ENCODE results near the gene AP3S1.

Gene AP3S1

DNA sequence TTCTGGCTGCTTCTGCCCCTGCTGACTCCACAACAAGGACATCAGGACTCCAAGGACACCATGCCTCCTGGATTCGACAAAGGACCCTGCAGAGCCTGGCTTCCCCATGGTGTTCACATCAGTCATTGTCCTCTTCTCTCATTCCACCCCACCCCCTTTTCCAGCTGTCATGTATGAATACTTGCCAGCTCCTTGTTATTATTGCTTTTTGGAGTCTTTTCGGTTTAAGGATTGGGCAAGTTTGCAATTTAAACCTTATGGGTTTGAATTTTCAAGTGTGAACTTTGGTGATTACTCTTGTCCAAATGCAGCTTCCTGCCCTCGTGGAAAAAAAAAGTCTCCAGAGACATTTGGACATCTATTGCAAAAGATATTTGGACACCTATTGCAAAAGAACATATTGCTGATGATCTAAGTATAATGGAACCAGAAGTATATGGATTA lies 106.4 kb downstream of the AP3S1 start (continued):
- TF ChIP-seq HOXD13 (CRISPR knock-in tag; IDR thresholded peaks at IDR 0.05; ENCODE audit: borderline replicate concordance): no peak
- TF ChIP-seq ZNF585B (tag by site-specific recombination; IDR thresholded peaks at IDR 0.05): no peak

DNA sequence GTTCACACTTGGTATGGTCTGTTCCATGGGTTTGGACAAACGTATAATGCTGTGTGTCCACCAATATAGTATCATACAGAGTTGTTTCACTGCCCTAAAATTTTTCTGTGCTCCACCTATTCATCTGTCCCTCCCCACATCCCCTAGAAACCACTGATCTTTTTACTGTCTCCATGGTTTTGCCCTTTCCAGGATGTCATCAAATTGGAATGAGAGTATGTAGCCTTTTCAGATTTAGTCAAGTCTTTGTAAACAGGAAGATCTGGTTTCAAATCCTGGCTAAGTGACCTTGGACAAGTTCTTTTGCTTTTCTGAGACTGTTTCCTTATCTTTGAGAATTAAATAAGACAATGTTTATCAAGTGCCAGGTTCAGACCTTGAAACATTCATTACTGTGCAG lies 107.4 kb downstream of the AP3S1 start:
- ChIA-PET CTCF (no interaction called here), POLR2A (no interaction called here)
- H3K4me3 ChIP-seq (ENCODE audit: low read depth, low read length): no peak overlapping the region
- H3K4me1 ChIP-seq (ENCODE audit: control insufficient read depth, insufficient read depth, low read length): no peaks in the 10 kb centered on the region
- H3K27ac ChIP-seq (ENCODE audit: extremely low read depth, low read depth, low read length): no peak overlapping the region
- H3K9me3 ChIP-seq (ENCODE audit: control insufficient read depth, insufficient read depth, low read depth, low read length): no peaks in the 10 kb centered on the region
- no peaks in the 10 kb centered on the region for H3K36me3 ChIP-seq (ENCODE audit: control insufficient read depth in 2 of 2, insufficient read depth in 1 of 2, low read length in 2 of 2)
- TF ChIP-seq, protein P1, sequence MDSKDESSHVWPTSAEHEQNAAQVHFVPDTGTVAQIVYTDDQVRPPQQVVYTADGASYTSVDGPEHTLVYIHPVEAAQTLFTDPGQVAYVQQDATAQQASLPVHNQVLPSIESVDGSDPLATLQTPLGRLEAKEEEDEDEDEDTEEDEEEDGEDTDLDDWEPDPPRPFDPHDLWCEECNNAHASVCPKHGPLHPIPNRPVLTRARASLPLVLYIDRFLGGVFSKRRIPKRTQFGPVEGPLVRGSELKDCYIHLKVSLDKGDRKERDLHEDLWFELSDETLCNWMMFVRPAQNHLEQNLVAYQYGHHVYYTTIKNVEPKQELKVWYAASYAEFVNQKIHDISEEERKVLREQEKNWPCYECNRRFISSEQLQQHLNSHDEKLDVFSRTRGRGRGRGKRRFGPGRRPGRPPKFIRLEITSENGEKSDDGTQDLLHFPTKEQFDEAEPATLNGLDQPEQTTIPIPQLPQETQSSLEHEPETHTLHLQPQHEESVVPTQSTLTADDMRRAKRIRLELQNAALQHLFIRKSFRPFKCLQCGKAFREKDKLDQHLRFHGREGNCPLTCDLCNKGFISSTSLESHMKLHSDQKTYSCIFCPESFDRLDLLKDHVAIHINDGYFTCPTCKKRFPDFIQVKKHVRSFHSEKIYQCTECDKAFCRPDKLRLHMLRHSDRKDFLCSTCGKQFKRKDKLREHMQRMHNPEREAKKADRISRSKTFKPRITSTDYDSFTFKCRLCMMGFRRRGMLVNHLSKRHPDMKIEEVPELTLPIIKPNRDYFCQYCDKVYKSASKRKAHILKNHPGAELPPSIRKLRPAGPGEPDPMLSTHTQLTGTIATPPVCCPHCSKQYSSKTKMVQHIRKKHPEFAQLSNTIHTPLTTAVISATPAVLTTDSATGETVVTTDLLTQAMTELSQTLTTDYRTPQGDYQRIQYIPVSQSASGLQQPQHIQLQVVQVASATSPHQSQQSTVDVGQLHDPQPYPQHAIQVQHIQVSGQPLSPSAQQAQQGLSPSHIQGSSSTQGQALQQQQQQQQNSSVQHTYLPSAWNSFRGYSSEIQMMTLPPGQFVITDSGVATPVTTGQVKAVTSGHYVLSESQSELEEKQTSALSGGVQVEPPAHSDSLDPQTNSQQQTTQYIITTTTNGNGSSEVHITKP (tag by site-specific recombination; IDR thresholded peaks at IDR 0.05): 0 out of 2 replicates have a peak, but pooled peaks have one; percentile 17
- no peak for TF ChIP-seq ZNF596 (tag by site-specific recombination; IDR thresholded peaks at IDR 0.05)

DNA sequence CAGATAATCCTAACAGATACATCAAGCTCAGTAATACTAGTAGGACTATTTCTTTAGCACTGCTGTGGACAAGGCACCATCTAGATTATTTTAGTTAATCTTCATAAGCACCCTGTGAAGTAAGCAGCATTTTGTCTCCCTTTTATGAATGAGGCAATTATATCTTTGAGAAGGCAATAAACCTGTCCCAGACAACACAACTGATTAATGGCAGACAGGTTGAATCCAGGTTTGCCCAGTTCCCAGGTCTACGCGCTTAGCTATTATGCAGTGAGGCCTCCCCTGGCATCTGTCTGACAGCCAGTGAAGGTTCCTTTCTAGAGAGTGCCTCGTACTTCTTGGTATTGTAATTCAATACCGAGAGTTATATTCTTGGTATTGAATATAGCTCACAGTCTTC lies 110.9 kb downstream of the AP3S1 start:
- ChIA-PET CTCF (interaction anchor here (0.5 kb wide), 1 partner anchor 115 kb away, joined by 3 read pairs; no protein-coding TSS in a partner anchor), POLR2A (no interaction called here)
- H3K9me3 ChIP-seq (ENCODE audit: control insufficient read depth, insufficient read depth, low read depth, low read length): no peaks in the 10 kb centered on the region
- TF ChIP-seq OSR2 (tag by site-specific recombination; IDR thresholded peaks at IDR 0.05): peak; percentile 53; the same call in 1 of the 2 replicates
- TF ChIP-seq, protein P2, sequence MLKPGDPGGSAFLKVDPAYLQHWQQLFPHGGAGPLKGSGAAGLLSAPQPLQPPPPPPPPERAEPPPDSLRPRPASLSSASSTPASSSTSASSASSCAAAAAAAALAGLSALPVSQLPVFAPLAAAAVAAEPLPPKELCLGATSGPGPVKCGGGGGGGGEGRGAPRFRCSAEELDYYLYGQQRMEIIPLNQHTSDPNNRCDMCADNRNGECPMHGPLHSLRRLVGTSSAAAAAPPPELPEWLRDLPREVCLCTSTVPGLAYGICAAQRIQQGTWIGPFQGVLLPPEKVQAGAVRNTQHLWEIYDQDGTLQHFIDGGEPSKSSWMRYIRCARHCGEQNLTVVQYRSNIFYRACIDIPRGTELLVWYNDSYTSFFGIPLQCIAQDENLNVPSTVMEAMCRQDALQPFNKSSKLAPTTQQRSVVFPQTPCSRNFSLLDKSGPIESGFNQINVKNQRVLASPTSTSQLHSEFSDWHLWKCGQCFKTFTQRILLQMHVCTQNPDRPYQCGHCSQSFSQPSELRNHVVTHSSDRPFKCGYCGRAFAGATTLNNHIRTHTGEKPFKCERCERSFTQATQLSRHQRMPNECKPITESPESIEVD (tag by site-specific recombination; IDR thresholded peaks at IDR 0.05): peak; percentile 77
- TF ChIP-seq, protein P3, sequence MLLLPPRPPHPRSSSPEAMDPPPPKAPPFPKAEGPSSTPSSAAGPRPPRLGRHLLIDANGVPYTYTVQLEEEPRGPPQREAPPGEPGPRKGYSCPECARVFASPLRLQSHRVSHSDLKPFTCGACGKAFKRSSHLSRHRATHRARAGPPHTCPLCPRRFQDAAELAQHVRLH (tag by site-specific recombination; IDR thresholded peaks at IDR 0.05): no peak
- H3K4me1 ChIP-seq (ENCODE audit: control insufficient read depth, insufficient read depth, low read length): no peaks in the 10 kb centered on the region
- no peak overlapping the region for H3K27ac ChIP-seq (ENCODE audit: extremely low read depth, low read depth, low read length)
- no peaks in the 10 kb centered on the region for H3K36me3 ChIP-seq (ENCODE audit: control insufficient read depth in 2 of 2, insufficient read depth in 1 of 2, low read length in 2 of 2)
- H3K4me3 ChIP-seq (ENCODE audit: low read depth, low read length): no peak overlapping the region

DNA sequence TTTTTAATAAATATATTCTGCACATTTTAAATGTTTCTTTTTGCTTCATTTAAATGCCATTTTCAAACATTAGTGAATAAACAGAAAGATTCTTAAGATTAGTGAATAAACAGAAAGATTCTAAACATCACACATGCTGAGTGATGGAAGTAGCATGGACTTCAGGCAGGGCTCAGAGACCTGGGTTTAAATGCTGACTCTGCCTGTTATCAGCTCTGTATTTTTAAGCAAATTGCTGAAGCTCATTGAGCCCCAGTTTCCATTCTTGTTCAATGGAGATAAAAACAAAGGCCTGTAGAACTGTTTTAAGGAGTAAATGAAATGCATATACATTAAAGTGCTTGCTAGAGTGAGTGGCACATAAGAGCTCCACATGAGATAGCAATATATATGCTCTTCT lies 112.4 kb downstream of the AP3S1 start:
- Histone ChIP-seq H3K4me1 (ENCODE audit: control insufficient read depth, insufficient read depth, low read length) (no peaks in the 10 kb centered on the region), H3K9me3 (ENCODE audit: control insufficient read depth, insufficient read depth, low read depth, low read length) (no peaks in the 10 kb centered on the region), H3K4me3 (ENCODE audit: low read depth, low read length) (no peak overlapping the region), H3K36me3 (ENCODE audit: control insufficient read depth in 2 of 2, insufficient read depth in 1 of 2, low read length in 2 of 2) (no peaks in the 10 kb centered on the region), H3K27ac (ENCODE audit: extremely low read depth, low read depth, low read length) (no peak overlapping the region)
- POLR2A ChIA-PET: no interaction called here
- CTCF ChIA-PET: no interaction called here
- TF ChIP-seq ZNF132 (tag by site-specific recombination; IDR thresholded peaks at IDR 0.05; ENCODE audit: borderline replicate concordance) (no peak), SP2 (tag by site-specific recombination; IDR thresholded peaks at IDR 0.05) (no peak), ZNF596 (tag by site-specific recombination; IDR thresholded peaks at IDR 0.05) (no peak), ZNF350 (tag by site-specific recombination; IDR thresholded peaks at IDR 0.05) (no peak), ZBTB48 (tag by site-specific recombination; IDR thresholded peaks at IDR 0.05) (no peak), ZNF776 (tag by site-specific recombination; IDR thresholded peaks at IDR 0.05; ENCODE audit: borderline replicate concordance) (no peak), ZNF843 (tag by site-specific recombination; IDR thresholded peaks at IDR 0.05) (no peak), ZNF433 (tag by site-specific recombination; IDR thresholded peaks at IDR 0.05; ENCODE audit: low read depth) (no peak), ZNF626 (tag by site-specific recombination; IDR thresholded peaks at IDR 0.05) (no peak)
- TF ChIP-seq, protein P4, sequence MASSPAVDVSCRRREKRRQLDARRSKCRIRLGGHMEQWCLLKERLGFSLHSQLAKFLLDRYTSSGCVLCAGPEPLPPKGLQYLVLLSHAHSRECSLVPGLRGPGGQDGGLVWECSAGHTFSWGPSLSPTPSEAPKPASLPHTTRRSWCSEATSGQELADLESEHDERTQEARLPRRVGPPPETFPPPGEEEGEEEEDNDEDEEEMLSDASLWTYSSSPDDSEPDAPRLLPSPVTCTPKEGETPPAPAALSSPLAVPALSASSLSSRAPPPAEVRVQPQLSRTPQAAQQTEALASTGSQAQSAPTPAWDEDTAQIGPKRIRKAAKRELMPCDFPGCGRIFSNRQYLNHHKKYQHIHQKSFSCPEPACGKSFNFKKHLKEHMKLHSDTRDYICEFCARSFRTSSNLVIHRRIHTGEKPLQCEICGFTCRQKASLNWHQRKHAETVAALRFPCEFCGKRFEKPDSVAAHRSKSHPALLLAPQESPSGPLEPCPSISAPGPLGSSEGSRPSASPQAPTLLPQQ (tag by site-specific recombination; IDR thresholded peaks at IDR 0.05): no peak
- TF ChIP-seq, protein P5, sequence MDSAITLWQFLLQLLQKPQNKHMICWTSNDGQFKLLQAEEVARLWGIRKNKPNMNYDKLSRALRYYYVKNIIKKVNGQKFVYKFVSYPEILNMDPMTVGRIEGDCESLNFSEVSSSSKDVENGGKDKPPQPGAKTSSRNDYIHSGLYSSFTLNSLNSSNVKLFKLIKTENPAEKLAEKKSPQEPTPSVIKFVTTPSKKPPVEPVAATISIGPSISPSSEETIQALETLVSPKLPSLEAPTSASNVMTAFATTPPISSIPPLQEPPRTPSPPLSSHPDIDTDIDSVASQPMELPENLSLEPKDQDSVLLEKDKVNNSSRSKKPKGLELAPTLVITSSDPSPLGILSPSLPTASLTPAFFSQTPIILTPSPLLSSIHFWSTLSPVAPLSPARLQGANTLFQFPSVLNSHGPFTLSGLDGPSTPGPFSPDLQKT (IDR thresholded peaks at IDR 0.05; ENCODE audit: borderline replicate concordance, low read depth, low read length): no peak

All from HEK293 (cell line).